Esophagus (tissue), 2 donors: ENCODE data around the gene PAX3. TPM values are rescaled to one million over a fixed set of nuclear protein-coding genes. Genes with fewer than 3 reads are reported as not detected.

ENCODE experiments used
- H3K27ac ChIP-seq, 2 donors: one replicate each; pipeline ENCODE4 v1.5.1; 2013; ENCODE audit warnings: low read depth in 2 of 2, mild to moderate bottlenecking in 2 of 2, inconsistent platforms in 1 of 2, low read length in 1 of 2, moderate library complexity in 1 of 2
- H3K27me3 ChIP-seq, 2 donors: one replicate each; pipeline ENCODE4 v1.6.1; 2013; ENCODE audit warnings: low read length in 2 of 2, control low read depth in 1 of 2, mild to moderate bottlenecking in 1 of 2; ENCODE audit not compliant: insufficient read depth in 2 of 2, control insufficient read depth in 1 of 2
- H3K36me3 ChIP-seq, 2 donors: one replicate each; pipeline ENCODE4 v1.6.1; 2013; ENCODE audit warnings: low read length in 1 of 2; ENCODE audit not compliant: control insufficient read depth in 2 of 2, insufficient read depth in 2 of 2
- H3K4me1 ChIP-seq, 2 donors: one replicate each; pipeline ENCODE4 v1.6.1; 2013; ENCODE audit warnings: low read length in 1 of 2; ENCODE audit not compliant: control insufficient read depth in 2 of 2, insufficient read depth in 2 of 2
- H3K4me3 ChIP-seq, 2 donors: one replicate each; pipeline ENCODE4 v1.5.1; 2013; ENCODE audit warnings: low read length in 2 of 2, mild to moderate bottlenecking in 2 of 2, low read depth in 1 of 2, moderate library complexity in 1 of 2
- H3K9me3 ChIP-seq, 2 donors: one replicate each; pipeline ENCODE4 v1.6.1; 2013; ENCODE audit warnings: mild to moderate bottlenecking in 2 of 2, low read depth in 1 of 2, low read length in 1 of 2, moderate library complexity in 1 of 2; ENCODE audit not compliant: control insufficient read depth in 2 of 2, insufficient read depth in 1 of 2
- WGBS, 2 donors: extraction: QIAGEN DNeasy Blood & Tissue Kit; methylation state at CpG; one replicate each; pipeline ENCODE4 v1.1.7; 2013; 5-methylcytosine and 5-hydroxymethylcytosine counted together
- polyA plus RNA-seq, 2 donors: library from polyadenylated mRNA; stranded (reverse); fragments of 200-250 nt; gene quantifications; one replicate each; pipeline ENCODE4 v1.2.3, GENCODE V29; 2013
- donor health status: healthy with polysubstance abuse.
- donor health status: Bipolar disorder and iron deficiency.

Gene PAX3
- polyA plus RNA-seq: not detected

- Histone ChIP-seq H3K27me3 (peaks cover 5 to 67% of the 10 kb centered on the region in 2 donors), H3K4me3 (peak within 1 kb of the TSS; percentile 17 to 21), H3K27ac (no peak within 1 kb of the TSS), H3K9me3 (no peaks in the 10 kb centered on the region), H3K36me3 (no peaks in the 10 kb centered on the region), H3K4me1 (peaks cover 11 to 17% of the 10 kb centered on the region in 2 donors)
- 6 to 7% methylated on average over 62 to 63 of the region's 63 CpGs for WGBS, 2 donors
Measured at GRCh38 chr2:222298311-222299150, at the start of gene PAX3. Gene PAX3, minus strand, starts transcription at chr2:222298998. Its CDS starts 383 bp downstream, at chr2:222298615.

GRCh38 chr2:222341331-222341730 lies 42.5 kb upstream of the PAX3 start:
- Histone ChIP-seq H3K36me3 (no peaks in the 10 kb centered on the region), H3K9me3 (no peaks in the 10 kb centered on the region), H3K27me3 (no peaks in the 10 kb centered on the region), H3K27ac (no peak overlapping the region), H3K4me1 (no peaks in the 10 kb centered on the region), H3K4me3 (no peak overlapping the region)
- 81 to 85% methylated on average over 1 of the region's 1 CpG for WGBS, 2 donors

- Histone ChIP-seq H3K4me3 (no peak overlapping the region), H3K27ac (no peak overlapping the region), H3K9me3 (peaks cover 0 to 5% of the 10 kb centered on the region in 2 donors), H3K27me3 (no peaks in the 10 kb centered on the region), H3K4me1 (no peaks in the 10 kb centered on the region), H3K36me3 (no peaks in the 10 kb centered on the region)
- 89 to 95% methylated on average over 1 of the region's 1 CpG for WGBS, 2 donors
Measured at GRCh38 chr2:222338374-222338773, 39.6 kb upstream of the PAX3 start.

- H3K4me1 ChIP-seq: no peaks in the 10 kb centered on the region
- H3K9me3 ChIP-seq: peaks cover 0 to 6% of the 10 kb centered on the region in 2 donors
- H3K27ac ChIP-seq: no peak overlapping the region
- H3K27me3 ChIP-seq: no peaks in the 10 kb centered on the region
- H3K4me3 ChIP-seq: no peak overlapping the region
- no peaks in the 10 kb centered on the region for H3K36me3 ChIP-seq
Measured at GRCh38 chr2:222336931-222337330, 38.1 kb upstream of the PAX3 start.

GRCh38 chr2:222336442-222336841 lies 37.6 kb upstream of the PAX3 start:
- Histone ChIP-seq H3K9me3 (peaks cover 0 to 6% of the 10 kb centered on the region in 2 donors), H3K36me3 (no peaks in the 10 kb centered on the region), H3K4me1 (no peaks in the 10 kb centered on the region), H3K27me3 (no peaks in the 10 kb centered on the region), H3K4me3 (no peak overlapping the region), H3K27ac (no peak overlapping the region)
- 76 to 84% methylated on average over 1 of the region's 1 CpG for WGBS, 2 donors

- Histone ChIP-seq H3K27me3 (no peaks in the 10 kb centered on the region), H3K4me1 (no peaks in the 10 kb centered on the region), H3K4me3 (no peak overlapping the region), H3K27ac (no peak overlapping the region), H3K9me3 (peaks cover 0 to 6% of the 10 kb centered on the region in 2 donors), H3K36me3 (no peaks in the 10 kb centered on the region)
- WGBS, 2 donors: 92% methylated on average over 2 of the region's 2 CpGs
Measured at GRCh38 chr2:222334914-222335313, 36.1 kb upstream of the PAX3 start.

GRCh38 chr2:222333397-222333796 lies 34.6 kb upstream of the PAX3 start:
- Histone ChIP-seq H3K36me3 (no peaks in the 10 kb centered on the region), H3K4me1 (no peaks in the 10 kb centered on the region), H3K27ac (no peak overlapping the region), H3K4me3 (no peak overlapping the region), H3K9me3 (peaks cover 0 to 6% of the 10 kb centered on the region in 2 donors), H3K27me3 (no peaks in the 10 kb centered on the region)
- 76 to 89% methylated on average over 2 of the region's 2 CpGs for WGBS, 2 donors

GRCh38 chr2:222332116-222332515 lies 33.3 kb upstream of the PAX3 start:
- Histone ChIP-seq H3K4me3 (no peak overlapping the region), H3K4me1 (no peaks in the 10 kb centered on the region), H3K9me3 (peaks cover 0 to 6% of the 10 kb centered on the region in 2 donors), H3K36me3 (no peaks in the 10 kb centered on the region), H3K27me3 (no peaks in the 10 kb centered on the region), H3K27ac (no peak overlapping the region)
- WGBS, 2 donors: 58 to 74% methylated on average over 4 of the region's 4 CpGs

GRCh38 chr2:222330910-222331309 lies 32.1 kb upstream of the PAX3 start:
- Histone ChIP-seq H3K4me3 (no peak overlapping the region), H3K4me1 (no peaks in the 10 kb centered on the region), H3K36me3 (no peaks in the 10 kb centered on the region), H3K27ac (no peak overlapping the region), H3K27me3 (no peaks in the 10 kb centered on the region), H3K9me3 (peaks cover 0 to 6% of the 10 kb centered on the region in 2 donors)
- 82 to 89% methylated on average over 4 of the region's 4 CpGs for WGBS, 2 donors

GRCh38 chr2:222322236-222322635 lies 23.4 kb upstream of the PAX3 start:
- no peak overlapping the region for H3K27ac ChIP-seq
- H3K27me3 ChIP-seq: peaks cover 0 to 9% of the 10 kb centered on the region in 2 donors
- H3K4me1 ChIP-seq: peaks cover 2 to 7% of the 10 kb centered on the region in 2 donors
- H3K4me3 ChIP-seq: no peak overlapping the region
- no peaks in the 10 kb centered on the region for H3K36me3 ChIP-seq
- H3K9me3 ChIP-seq: no peaks in the 10 kb centered on the region
